IPS DF 6.9 (cell line): ENCODE data around the gene KRT6B.

Experiments
- DNase-seq: peaks from one replicate; pipeline ENCODE4 v3.0.0-alpha.2; 2013; ENCODE audit warnings: low read depth, low spot score
- H3K27ac ChIP-seq: one replicate; pipeline ENCODE4 v1.5.1; 2013; ENCODE audit warnings: low read length, control low read depth
- H3K27me3 ChIP-seq: 2 replicates; pipeline ENCODE4 v1.6.1; 2013; ENCODE audit warnings: mild to moderate bottlenecking, low read length; ENCODE audit not compliant: control insufficient read depth, insufficient read depth
- H3K36me3 ChIP-seq: 2 replicates; pipeline ENCODE4 v1.6.1; 2013; ENCODE audit warnings: low read length; ENCODE audit not compliant: control insufficient read depth, insufficient read depth
- H3K4me1 ChIP-seq: 2 replicates; pipeline ENCODE4 v1.6.1; 2013; ENCODE audit warnings: low read length; ENCODE audit not compliant: control insufficient read depth, insufficient read depth
- H3K4me3 ChIP-seq: 2 replicates; pipeline ENCODE4 v1.5.1; 2013; ENCODE audit warnings: mild to moderate bottlenecking, low read length
- H3K9me3 ChIP-seq: 2 replicates; pipeline ENCODE4 v1.6.1; 2013; ENCODE audit warnings: low read length, inconsistent platforms; ENCODE audit not compliant: control insufficient read depth, insufficient read depth
- WGBS: extraction: QIAGEN DNeasy Blood & Tissue Kit; methylation state at CpG from one replicate; pipeline ENCODE4 v1.1.7; 2013; ENCODE audit warnings: mixed read lengths, missing lambda C conversion rate; ENCODE audit not compliant: insufficient read length, insufficient coverage; 5-methylcytosine and 5-hydroxymethylcytosine counted together

The KRT6B gene

GRCh38 chr12:52426034-52426433, 25.9 kb downstream of the KRT6B start:
- H3K27me3 ChIP-seq, result no peaks in the 10 kb centered on the region
- H3K9me3 ChIP-seq, result no peaks in the 10 kb centered on the region
- no peak for DNase-seq
- no CpG with 5 or more reads among the region's 2 CpGs for WGBS
- H3K4me3 ChIP-seq, result no peak overlapping the region
- H3K27ac ChIP-seq, result no peak overlapping the region
- H3K36me3 ChIP-seq, result no peaks in the 10 kb centered on the region
- H3K4me1 ChIP-seq, result no peaks in the 10 kb centered on the region

DNA sequence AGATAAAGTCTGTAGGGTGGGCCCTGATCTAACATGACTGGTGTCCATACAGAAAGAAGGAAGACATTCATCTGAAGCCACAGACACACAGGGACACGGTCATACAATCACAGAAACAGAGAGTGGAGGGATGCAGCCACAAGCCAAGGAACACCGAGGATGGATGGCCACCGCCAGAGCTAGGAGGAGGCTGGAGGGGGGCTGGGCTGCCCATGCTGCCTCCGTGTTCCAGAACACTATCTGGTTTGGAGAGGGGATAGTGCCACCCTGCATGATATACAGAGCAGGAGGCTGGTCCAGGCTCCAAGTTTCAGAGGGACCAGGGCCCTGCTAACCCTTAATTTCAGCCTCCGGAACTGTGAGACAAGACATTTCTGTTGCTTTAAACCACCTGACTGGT, 26.5 kb downstream of the KRT6B start:
- Histone ChIP-seq H3K27ac (no peak overlapping the region), H3K36me3 (no peaks in the 10 kb centered on the region), H3K4me1 (no peaks in the 10 kb centered on the region), H3K9me3 (no peaks in the 10 kb centered on the region), H3K27me3 (no peaks in the 10 kb centered on the region), H3K4me3 (no peak overlapping the region)
- WGBS, result no CpG with 5 or more reads among the region's 5 CpGs
- DNase-seq, result no peak

GRCh38 chr12:52423661-52424500, 28.1 kb downstream of the KRT6B start:
- H3K27ac ChIP-seq, result no peak overlapping the region

GRCh38 chr12:52423035-52423434, 28.9 kb downstream of the KRT6B start:
- H3K4me1 ChIP-seq, result no peaks in the 10 kb centered on the region
- no peak overlapping the region for H3K27ac ChIP-seq
- no peaks in the 10 kb centered on the region for H3K36me3 ChIP-seq
- no peaks in the 10 kb centered on the region for H3K9me3 ChIP-seq
- WGBS, result no CpG with 5 or more reads among the region's 6 CpGs
- H3K27me3 ChIP-seq, result no peaks in the 10 kb centered on the region
- no peak overlapping the region for H3K4me3 ChIP-seq
- DNase-seq, result no peak

More at GRCh38 chr12:52423661-52424500, 28.1 kb downstream of the KRT6B start:
- no peaks in the 10 kb centered on the region for H3K36me3 ChIP-seq
- no peak overlapping the region for H3K4me3 ChIP-seq
- H3K9me3 ChIP-seq, result no peaks in the 10 kb centered on the region
- no peak for DNase-seq
- no CpG with 5 or more reads among the region's 11 CpGs for WGBS
- H3K27me3 ChIP-seq, result no peaks in the 10 kb centered on the region
- no peaks in the 10 kb centered on the region for H3K4me1 ChIP-seq

GRCh38 chr12:52419656-52420055, 32.3 kb downstream of the KRT6B start:
- no peak for DNase-seq
- no peak overlapping the region for H3K27ac ChIP-seq
- no CpG with 5 or more reads among the region's 1 CpG for WGBS
- no peaks in the 10 kb centered on the region for H3K9me3 ChIP-seq
- no peaks in the 10 kb centered on the region for H3K4me1 ChIP-seq
- H3K4me3 ChIP-seq, result no peak overlapping the region
- H3K36me3 ChIP-seq, result no peaks in the 10 kb centered on the region
- H3K27me3 ChIP-seq, result no peaks in the 10 kb centered on the region

GRCh38 chr12:52418576-52419110, 33.3 kb downstream of the KRT6B start:
- Histone ChIP-seq H3K4me1 (no peaks in the 10 kb centered on the region), H3K9me3 (no peaks in the 10 kb centered on the region), H3K27me3 (no peaks in the 10 kb centered on the region), H3K36me3 (no peaks in the 10 kb centered on the region), H3K27ac (no peak overlapping the region), H3K4me3 (no peak overlapping the region)
- whole genome bisulfite sequencing, result no CpG with 5 or more reads among the region's 4 CpGs
- DNase-seq, result no peak

- Histone ChIP-seq H3K36me3 (no peaks in the 10 kb centered on the region), H3K9me3 (no peaks in the 10 kb centered on the region), H3K4me3 (no peak overlapping the region), H3K27me3 (no peaks in the 10 kb centered on the region), H3K4me1 (no peaks in the 10 kb centered on the region), H3K27ac (no peak overlapping the region)
- no CpG with 5 or more reads among the region's 2 CpGs for WGBS
- no peak for DNase-seq
Observed at GRCh38 chr12:52417740-52418139, 34.2 kb downstream of the KRT6B start.

DNA sequence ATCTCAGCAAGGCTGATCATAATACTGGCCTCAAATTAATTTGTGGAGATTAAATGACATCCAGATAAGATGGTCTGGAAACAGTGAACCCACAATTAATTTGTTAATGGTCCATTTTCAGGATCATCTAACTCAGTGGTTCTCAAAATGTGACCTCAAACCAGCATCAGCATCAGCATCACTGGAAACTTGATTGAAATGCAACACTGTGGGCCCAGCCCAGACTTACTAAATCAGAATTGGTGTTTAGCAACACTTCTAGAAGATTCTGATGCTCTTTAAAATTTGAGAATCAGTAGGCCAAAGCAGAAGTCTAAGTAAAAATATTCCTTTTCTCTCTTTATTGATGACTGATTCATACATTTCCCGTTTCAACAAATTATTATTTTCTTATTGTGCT, 35.2 kb downstream of the KRT6B start:
- H3K9me3 ChIP-seq, result no peaks in the 10 kb centered on the region
- no peaks in the 10 kb centered on the region for H3K4me1 ChIP-seq
- H3K27me3 ChIP-seq, result no peaks in the 10 kb centered on the region
- no peak for DNase-seq
- no peak overlapping the region for H3K27ac ChIP-seq
- no CpG with 5 or more reads among the region's 1 CpG for WGBS
- H3K4me3 ChIP-seq, result no peak overlapping the region
- H3K36me3 ChIP-seq, result no peaks in the 10 kb centered on the region

- no peaks in the 10 kb centered on the region for H3K27me3 ChIP-seq
- no peak overlapping the region for H3K4me3 ChIP-seq
- H3K36me3 ChIP-seq, result no peaks in the 10 kb centered on the region
- no CpG with 5 or more reads among the region's 10 CpGs for WGBS
- no peaks in the 10 kb centered on the region for H3K9me3 ChIP-seq
- no peak for DNase-seq
- no peak overlapping the region for H3K27ac ChIP-seq
- no peaks in the 10 kb centered on the region for H3K4me1 ChIP-seq
Observed at GRCh38 chr12:52415870-52416750, 35.8 kb downstream of the KRT6B start.

DNA sequence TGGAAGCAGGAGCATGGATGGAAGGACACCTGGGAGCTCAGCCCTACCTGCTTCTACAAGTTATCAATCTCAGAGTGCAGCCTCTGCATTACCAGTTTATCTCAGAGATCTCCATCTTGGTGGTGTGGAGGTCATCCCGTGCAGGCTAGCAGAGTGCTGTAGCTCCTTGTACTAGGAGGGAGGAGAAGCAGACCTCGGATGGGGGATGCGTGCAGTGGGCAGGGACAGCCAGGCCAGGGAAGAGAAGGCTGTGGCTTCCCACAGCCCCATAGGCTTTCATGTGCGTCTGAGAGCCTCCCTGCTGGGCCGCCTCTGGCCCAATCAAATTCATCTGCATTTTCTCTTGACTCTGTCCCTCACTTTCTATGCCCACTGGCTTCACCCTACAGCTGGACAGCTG, 37.0 kb downstream of the KRT6B start:
- no CpG with 5 or more reads among the region's 5 CpGs for WGBS
- no peaks in the 10 kb centered on the region for H3K27me3 ChIP-seq
- H3K27ac ChIP-seq, result no peak overlapping the region
- no peak overlapping the region for H3K4me3 ChIP-seq
- H3K9me3 ChIP-seq, result no peaks in the 10 kb centered on the region
- no peaks in the 10 kb centered on the region for H3K4me1 ChIP-seq
- no peak for DNase-seq
- H3K36me3 ChIP-seq, result no peaks in the 10 kb centered on the region
